IPS DF 4.7 (cell line): ENCODE data around the gene ZFYVE9.
"Not testable (repeated sequence)": the region's sequence is repeated elsewhere in the genome, so short reads cannot be mapped to it uniquely, and the experiment has no call there.

Experiments
- DNase-seq: peaks from one replicate; pipeline ENCODE4 v3.0.0-alpha.2; 2013; ENCODE audit warnings: low spot score; ENCODE audit errors: extremely low read depth

ZFYVE9 gene

GRCh38 chr1:52365746-52366516 is 224.0 kb downstream of the ZFYVE9 start, which contains the start of gene CC2D1B:
CC2D1B (minus strand) TSS chr1:52366205; CDS start chr1:52364620, 1,585 bp downstream.
- DNase-seq: peak; percentile 84

DNA sequence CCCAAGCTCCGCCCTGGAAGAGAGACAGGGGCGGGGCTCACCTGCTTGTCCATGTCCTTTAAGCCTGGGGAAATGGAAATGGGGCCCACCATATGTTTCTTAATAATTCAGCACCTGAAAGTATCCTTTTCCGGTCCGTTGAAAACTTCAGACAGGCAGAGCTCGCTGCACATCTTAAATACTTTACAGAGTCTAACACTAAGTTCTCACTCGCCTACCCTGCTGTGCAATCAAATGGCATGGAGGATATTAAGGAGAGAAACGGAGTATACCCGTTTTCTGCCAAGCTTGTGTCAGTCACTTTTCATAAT is 224.6 kb downstream of the ZFYVE9 start:
- DNase-seq: no peak

GRCh38 chr1:52367272-52367671 is 225.4 kb downstream of the ZFYVE9 start:
- no peak for DNase-seq

- no peak for DNase-seq
Measured at GRCh38 chr1:52368383-52369172, 226.7 kb downstream of the ZFYVE9 start.

DNA sequence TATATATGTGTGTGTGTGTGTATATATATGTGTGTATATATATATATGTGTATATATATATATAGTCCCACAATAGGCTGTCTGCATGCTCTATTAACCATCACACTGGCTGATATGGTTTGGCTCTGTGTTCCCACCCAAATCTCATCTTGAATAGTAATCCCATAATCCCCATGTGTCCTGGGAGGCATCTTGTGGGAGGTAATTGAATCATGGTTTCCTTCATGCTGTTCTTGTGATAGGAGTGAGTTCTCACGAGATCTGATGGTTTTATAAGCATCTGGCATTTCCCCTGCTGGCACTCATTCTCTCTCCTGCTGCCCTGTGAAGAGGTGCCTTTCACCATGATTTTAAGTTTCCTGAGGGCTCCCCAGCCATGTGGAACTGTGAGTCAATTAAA is 228.0 kb downstream of the ZFYVE9 start:
- not testable (repeated sequence) for DNase-seq

DNA sequence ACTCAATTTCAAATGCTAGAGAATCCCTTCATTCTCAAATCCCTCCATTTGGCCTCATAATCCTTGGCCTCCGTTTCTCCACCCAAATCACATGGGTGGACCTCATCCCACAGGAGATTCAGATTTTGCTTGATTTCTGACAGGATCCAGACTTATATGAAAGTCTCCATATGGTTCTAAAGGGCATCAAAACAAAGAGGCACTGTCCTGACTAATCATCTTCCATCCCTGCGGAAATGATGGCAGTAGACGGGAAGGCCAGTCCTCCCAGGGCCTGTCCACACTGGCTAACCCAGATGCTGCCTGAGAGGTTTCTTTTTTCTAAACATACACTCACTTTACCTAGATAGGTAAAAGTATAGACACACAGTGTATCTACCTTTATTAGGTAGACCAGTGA is 243.5 kb downstream of the ZFYVE9 start:
- DNase-seq: no peak

DNA sequence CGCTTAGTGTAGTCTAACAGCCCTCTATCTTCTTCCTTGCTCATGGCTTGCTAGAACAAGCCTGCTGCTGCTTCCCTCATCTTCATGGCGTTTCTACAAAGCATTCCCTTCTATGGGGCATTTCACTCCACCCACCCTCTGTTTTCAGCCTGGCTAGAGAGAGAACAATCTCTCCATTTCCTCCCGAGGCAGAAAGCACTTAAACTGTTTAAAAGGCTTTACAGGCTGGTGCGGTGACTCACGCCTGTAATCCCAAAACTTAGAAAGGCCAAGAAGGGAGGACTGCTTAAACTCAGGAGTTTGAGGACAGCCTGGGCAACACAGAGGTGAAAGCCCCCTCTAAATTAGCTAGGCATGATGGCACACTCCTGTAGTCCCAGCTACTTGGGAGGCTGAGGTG is 244.6 kb downstream of the ZFYVE9 start:
- DNase-seq: no peak

DNA sequence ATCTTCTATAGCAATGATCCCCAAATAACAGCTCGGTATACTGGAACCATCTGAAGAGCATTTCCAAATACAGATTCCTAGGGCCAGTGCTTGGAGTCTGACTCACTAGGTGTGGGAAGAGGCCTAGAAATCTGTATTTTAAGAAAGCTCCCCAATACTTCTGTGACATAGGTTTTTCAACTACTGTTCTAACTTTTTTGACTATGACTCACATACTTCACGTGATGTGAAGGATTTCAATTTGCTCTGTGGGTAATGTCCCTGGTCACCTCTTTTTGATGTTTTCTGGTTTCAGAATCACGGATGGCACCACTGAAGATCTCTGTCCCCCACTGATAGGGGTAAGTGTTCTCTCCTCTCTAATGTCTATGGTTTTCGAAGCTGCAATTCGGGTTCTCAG is 251.3 kb downstream of the ZFYVE9 start:
- no peak for DNase-seq
